ENCODE results near the gene HMOX1. TPM values are rescaled to one million over a fixed set of nuclear protein-coding genes. Genes with fewer than 3 reads are reported as not detected.

The HMOX1 gene
- total and polyA plus RNA-seq, 2 of the 13 experiments (the other 11 are each of a cell fraction or from before 2014, with no cell fraction given) = 53.6 to 67.4 TPM

DNA sequence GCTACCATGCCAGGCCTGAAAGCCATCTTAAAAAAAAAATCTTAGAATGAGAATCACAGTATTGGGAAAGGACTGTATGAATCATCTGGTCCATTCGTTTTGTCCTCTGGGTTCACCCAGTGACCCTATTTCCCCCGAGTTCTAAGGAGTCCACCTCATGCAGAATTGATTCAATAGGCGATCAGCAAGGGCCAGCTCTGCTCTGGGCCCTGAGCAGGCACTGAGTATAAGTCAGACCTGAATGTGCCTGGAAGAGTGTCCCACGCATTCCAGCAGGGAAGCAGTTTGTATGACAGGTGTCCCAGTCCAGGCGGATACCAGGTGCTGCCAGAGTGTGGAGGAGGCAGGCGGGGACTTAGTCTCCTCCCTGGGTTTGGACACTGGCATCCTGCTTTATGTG is 883 bp upstream of the HMOX1 start:
- no peak overlapping the region for H2AFZ ChIP-seq (ENCODE audit: low read length)
- ChIA-PET POLR2A (interaction anchor here (2.0 kb wide), 1 partner anchor 17 kb away, joined by 11 read pairs; no protein-coding TSS in a partner anchor), CTCF (ENCODE audit: low intra/inter-chr PET ratio, low total read pairs) (no interaction called here)
- ATAC-seq = peak; percentile 28
- peaks cover 22% of the 10 kb centered on the region for H3K79me2 ChIP-seq (ENCODE audit: insufficient read depth, low read length)
- DNase-seq (ENCODE audit: low spot score) = no peak
- 4% methylated on average over 4 of the region's 6 CpGs for WGBS (ENCODE audit: low lambda C conversion rate)
- no peaks in the 10 kb centered on the region; a peak in 1 of 5 replicates for H3K27me3 ChIP-seq (ENCODE audit: control insufficient read depth in 1 of 2, insufficient read depth in 2 of 2, low read length in 2 of 2)
- intact Hi-C loops (cut with micrococcal nuclease; ENCODE audit: unreplicated experiment) = loop anchor here (2.0 kb wide), 1 partner anchor 17 kb away; no protein-coding TSS in a partner anchor
- no TSS peak for BruUV-seq (replicated peaks)
- H3K4me1 ChIP-seq (ENCODE audit: insufficient read depth, low read length) = peaks cover 90% of the 10 kb centered on the region
- H3K4me3 ChIP-seq (replicated peaks in 1 of 3; ENCODE audit: insufficient read depth in 1 of 3, low read depth in 2 of 3, low read length in 3 of 3) = peak overlapping the region; percentile 61 to 92 (median 81); a peak in 4 of 6 replicates
- H3K36me3 ChIP-seq (replicated peaks in 1 of 2; ENCODE audit: control insufficient read depth in 1 of 2, insufficient read depth in 2 of 2, low read length in 2 of 2) = peaks cover 1 to 8% of the 10 kb centered on the region in 2 experiments; a peak in 4 of 5 replicates
- H3K27ac ChIP-seq (ENCODE audit: extremely low read length, insufficient read depth, low read length) = peak overlapping the region; percentile 76
- in situ Hi-C loops (cut with HindIII; ENCODE audit: extremely low pct_ligation_motif_present, low pct_unique_long_range_greater_than_20kb) = no loop called here
- H3K9ac ChIP-seq (ENCODE audit: insufficient read depth, low read depth, low read length) = peak overlapping the region; percentile 70
- peak overlapping the region; percentile 95 for H3K4me2 ChIP-seq (ENCODE audit: low read depth, low read length)
- FAIRE-seq = no peak
- H3K9me3 ChIP-seq (ENCODE audit: low read length) = no peaks in the 10 kb centered on the region
- H4K20me1 ChIP-seq (ENCODE audit: insufficient read depth, low read length) = peaks cover 4% of the 10 kb centered on the region; the same call in 1 of the 2 replicates
- TF ChIP-seq SAP130 (CRISPR knock-in tag; IDR thresholded peaks at IDR 0.05; ENCODE audit: low read depth) (peak; percentile 34; the same call in 1 of the 2 replicates), FOSL2 (CRISPR knock-in tag; IDR thresholded peaks at IDR 0.05) (peak; percentile 79), HCFC1 (IDR thresholded peaks at IDR 0.05; ENCODE audit: low read depth, low read length) (no peak), ZNF776 (CRISPR knock-in tag; IDR thresholded peaks at IDR 0.05) (no peak), MXI1 (IDR thresholded peaks at IDR 0.05; ENCODE audit: borderline replicate concordance, low read depth, low read length) (peak; percentile 18; the same call in 1 of the 3 replicates), ZNF263 (CRISPR knock-in tag; IDR thresholded peaks at IDR 0.05) (no peak), AGO1 (IDR thresholded peaks at IDR 0.05; ENCODE audit: low read depth, low read length, poor library complexity, severe bottlenecking) (no peak), NR2F1 (CRISPR knock-in tag; IDR thresholded peaks at IDR 0.05) (0 out of 4 replicates have a peak, but pooled peaks of 1 of the 2 experiments have one; percentile 34), ARID5B (CRISPR knock-in tag; IDR thresholded peaks at IDR 0.05) (0 out of 2 replicates have a peak, but pooled peaks have one; percentile 28), ZNF142 (CRISPR knock-in tag; IDR thresholded peaks at IDR 0.05) (no peak), ZNF557 (CRISPR knock-in tag; IDR thresholded peaks at IDR 0.05) (no peak), RXRB (CRISPR knock-in tag; IDR thresholded peaks at IDR 0.05; ENCODE audit: borderline replicate concordance) (peak; percentile 50; the same call in 1 of the 2 replicates), ZNF468 (CRISPR knock-in tag; IDR thresholded peaks at IDR 0.05) (no peak), ZNF672 (CRISPR knock-in tag; IDR thresholded peaks at IDR 0.05) (no peak), THYN1 (CRISPR knock-in tag; IDR thresholded peaks at IDR 0.05; ENCODE audit: borderline replicate concordance, low read depth) (no peak), HDAC1 (CRISPR knock-in tag; IDR thresholded peaks at IDR 0.05) (0 out of 2 replicates have a peak, but pooled peaks have one; percentile 31)
